ENCODE measurements around the gene CACNA1E.

CACNA1E gene

DNA sequence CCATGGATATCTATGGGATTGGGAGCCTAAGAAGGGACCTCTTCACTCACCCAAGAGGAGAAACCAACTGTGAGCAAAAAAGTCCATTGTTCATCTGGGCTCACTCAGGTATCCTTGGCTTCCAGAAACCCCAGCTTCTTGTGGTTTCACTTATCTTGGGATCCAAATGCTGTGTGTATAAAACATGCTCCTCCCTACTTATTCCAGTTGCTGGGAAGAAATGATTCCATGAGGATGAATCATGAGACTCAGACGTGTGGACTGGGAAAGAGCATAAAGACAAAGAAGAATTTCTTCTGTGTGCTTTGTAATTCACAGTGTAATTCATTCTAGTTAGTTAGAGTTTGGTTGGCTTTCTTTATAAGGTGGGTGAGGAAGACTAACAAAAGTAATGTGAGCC is 294.5 kb downstream of the CACNA1E start:
- DNase-seq: no peak

- DNase-seq: peak; percentile 35
Observed at GRCh38 chr1:181778640-181779260, 295.4 kb downstream of the CACNA1E start.

GRCh38 chr1:181779343-181779742 is 296.0 kb downstream of the CACNA1E start:
- DNase-seq: no peak

DNA sequence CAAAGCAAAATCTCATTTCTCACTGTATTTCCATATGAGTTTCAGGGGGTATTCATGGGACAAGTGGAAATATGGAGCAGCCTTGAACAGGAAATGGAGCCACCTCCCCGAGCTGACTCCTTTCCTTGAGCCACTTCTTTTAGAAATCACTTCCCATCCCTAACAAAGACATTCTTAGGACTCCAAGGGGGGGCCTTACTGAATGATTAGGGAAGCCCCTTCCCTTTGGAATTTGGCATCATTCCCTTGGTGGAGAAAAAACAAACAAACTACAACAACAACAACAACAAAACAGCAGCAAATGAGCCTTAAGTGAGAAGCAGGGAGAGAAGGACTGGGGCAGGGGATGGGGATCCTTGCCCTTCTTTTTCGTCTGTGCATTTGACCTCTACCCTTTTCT is 299.9 kb downstream of the CACNA1E start:
- DNase-seq: no peak

DNA sequence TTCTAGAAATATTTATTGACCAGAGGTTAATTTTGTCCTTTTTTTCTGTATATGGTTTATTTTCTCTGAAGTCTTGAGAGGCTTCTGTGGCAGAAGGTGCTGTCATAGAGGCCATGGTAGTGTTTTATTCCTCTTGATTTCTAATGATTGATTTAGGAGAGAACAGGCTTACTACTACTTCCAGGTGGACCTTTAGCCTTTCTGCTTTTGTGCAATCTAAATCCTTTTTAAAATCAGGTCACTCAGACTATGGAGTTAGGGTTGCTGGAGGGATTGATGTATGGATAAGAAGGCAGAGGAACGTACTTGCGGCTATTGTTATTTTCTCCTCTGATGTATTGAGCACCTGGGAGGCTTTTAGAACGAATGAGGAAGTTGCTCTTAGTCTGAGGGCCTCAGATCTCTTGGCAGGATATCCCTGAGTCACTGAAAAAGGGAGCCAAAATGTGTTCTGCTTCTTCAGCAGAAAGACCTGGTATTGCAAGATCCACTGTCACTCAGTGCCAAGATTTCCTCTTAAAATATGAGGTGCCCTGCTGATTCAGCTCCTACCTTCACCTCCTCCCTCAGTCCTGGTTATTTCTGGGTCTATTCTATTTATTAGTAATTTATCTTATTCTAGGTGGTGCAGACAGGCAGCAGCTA is 300.8 kb downstream of the CACNA1E start:
- no peak for DNase-seq

- no peak for DNase-seq
Observed at GRCh38 chr1:181789395-181789794, 306.1 kb downstream of the CACNA1E start.

DNA sequence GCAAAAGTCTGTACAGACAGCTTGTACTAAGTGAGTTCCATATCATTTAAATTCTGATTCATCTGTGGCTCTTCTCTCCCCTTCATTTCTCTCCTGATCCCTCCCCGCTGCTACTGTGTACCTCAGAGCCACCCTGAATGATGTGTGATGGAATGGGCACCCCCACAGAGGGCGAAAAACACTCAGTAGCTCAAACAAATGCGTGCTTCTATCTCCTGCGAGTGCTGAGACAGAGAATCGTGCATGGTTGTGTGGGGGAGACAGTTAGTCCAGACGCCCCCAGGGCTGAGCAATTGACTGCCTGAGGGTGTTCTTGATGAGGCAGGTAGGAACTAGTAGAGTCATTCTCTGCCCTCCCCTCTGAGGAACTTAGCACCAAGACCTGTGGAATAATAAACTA is 308.4 kb downstream of the CACNA1E start:
- no peak for DNase-seq

- DNase-seq: no peak
Observed at GRCh38 chr1:181793831-181794230, 310.5 kb downstream of the CACNA1E start.

DNA sequence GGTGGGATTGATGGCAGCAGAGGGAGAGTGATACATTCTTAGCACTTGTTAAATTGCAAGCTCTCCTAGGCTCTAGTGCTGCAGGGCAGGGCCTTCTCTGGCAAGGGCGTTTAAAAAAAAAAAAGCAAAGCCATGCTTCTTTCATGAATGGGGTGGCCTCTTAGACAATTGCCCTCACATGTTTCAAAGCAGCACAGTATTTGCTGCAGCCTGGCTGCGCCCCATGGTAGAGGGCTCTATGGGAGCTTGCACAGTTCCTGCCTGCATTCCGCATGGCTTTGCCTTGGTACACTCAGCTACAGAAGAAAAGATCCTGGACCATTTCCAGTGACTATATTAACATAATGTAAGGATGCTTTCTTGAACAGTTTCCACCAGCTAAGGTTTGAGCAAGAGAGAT is 311.0 kb downstream of the CACNA1E start:
- DNase-seq: no peak

DNA sequence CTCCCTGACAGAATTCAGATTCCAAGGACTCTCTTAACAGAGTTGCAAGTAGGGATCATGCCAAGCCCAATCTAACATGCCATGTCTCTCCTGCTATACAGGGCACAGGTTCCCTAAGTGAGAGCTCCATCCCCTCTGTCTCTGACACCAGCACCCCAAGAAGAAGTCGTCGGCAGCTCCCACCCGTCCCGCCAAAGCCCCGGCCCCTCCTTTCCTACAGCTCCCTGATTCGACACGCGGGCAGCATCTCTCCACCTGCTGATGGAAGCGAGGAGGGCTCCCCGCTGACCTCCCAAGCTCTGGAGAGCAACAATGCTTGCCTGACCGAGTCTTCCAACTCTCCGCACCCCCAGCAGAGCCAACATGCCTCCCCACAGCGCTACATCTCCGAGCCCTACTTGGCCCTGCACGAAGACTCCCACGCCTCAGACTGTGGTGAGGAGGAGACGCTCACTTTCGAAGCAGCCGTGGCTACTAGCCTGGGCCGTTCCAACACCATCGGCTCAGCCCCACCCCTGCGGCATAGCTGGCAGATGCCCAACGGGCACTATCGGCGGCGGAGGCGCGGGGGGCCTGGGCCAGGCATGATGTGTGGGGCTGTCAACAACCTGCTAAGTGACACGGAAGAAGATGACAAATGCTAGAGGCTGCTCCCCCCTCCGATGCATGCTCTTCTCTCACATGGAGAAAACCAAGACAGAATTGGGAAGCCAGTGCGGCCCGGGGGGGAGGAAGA is 315.0 kb downstream of the CACNA1E start:
- no peak for DNase-seq

DNA sequence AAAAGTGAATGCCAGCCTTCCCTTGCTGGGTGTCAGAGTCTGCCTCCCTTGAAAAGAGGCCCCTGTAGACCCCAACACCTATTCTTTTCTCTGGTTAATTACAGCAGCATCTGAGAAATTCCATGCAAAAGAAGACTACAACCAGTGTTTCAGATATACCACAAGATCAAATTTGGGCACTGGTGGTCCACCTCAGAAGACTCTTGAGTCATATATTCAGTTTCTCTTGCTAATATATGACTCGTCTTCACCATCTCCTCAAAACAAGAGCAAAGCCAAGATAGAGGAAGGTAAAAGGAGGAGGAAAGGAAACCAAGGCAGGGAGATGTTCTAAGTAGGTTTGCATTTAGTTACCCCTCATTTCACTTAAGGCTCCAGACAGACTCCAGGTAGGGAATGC is 318.3 kb downstream of the CACNA1E start:
- no peak for DNase-seq

DNA sequence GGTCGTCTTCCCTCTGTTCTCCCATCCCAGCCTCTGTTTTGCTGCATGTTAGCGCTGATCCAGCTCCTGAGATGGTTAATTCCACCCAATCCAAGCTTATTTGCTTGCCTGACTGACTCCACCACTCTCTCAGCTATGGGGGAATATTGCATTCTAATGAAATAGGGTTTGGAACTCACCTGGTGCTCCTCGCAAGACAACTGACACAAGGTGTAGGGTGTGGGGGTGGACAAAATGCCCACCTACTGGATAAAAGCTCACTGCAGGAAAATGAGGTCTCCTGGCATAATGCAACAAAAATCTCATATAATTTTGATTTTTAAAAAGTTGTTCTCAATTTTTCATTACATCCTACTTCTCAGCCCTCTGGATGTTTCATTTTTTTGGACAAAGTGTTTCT is 319.1 kb downstream of the CACNA1E start:
- DNase-seq: no peak

- no peak for DNase-seq
Observed at GRCh38 chr1:181803421-181803820, 320.1 kb downstream of the CACNA1E start.

DNA sequence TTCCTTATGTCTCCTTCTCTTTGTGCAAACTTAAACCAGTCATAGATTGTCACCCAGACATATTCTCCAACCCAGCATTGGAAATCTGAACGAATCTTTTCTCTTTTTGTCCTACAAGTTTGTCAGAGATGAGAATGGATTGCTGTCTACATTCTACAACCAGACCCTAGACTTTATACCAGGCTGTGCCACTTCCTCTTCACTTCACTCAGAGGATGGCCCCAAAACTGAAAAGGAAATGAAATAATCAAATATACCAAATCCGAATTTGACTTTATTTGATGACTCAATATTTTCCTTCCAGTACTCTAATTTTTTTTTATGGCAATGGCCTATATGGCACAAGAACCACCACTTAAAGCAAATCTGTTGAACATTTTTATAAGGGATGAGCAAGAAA is 321.7 kb downstream of the CACNA1E start:
- DNase-seq: no peak

DNA sequence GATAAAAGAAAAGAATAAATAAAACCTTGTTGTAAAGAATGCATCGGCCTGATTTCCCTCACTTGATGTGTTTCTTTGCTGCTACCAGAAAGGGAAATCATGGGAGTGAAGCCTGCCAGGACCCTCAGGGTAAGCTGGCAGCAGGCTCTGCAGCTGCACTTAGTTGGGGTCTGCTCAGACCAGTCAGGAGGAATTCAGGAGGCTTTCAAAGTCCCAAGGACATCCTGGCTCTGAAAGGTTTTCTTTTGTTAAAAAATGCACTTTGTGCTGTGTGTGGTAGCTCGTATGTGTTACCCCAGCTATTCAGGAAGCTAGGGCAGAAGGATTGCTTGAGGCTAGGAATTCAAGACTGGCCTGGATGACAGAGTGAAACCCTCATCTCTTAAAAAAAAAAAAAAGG is 323.4 kb downstream of the CACNA1E start:
- no peak for DNase-seq

GRCh38 chr1:181807251-181807650 is 323.9 kb downstream of the CACNA1E start:
- no peak for DNase-seq

DNA sequence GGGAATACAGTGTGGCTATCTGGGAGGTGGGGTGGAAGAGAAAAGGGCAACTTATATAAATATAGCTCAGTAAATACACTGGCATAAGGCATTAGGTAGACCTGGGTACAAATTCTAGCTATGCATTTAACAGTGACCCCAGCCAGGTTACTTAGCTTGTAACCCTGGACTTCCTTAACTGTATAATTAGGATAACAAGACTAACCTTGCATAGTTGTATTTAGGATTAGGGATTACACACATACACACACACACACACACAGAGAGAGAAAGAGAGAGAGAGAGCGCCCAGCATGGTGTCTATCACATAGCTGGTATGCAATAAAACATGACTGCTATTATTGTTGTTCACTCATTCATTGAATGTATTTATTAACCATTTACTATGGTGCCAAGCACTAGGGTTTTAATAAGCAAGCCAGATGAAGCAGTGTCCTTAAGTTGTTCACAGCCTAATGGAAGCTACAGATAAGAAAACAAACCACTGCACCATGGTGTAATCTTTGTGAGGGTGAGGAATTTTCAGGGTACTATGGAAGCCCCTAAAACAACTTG is 326.8 kb downstream of the CACNA1E start:
- no peak for DNase-seq

DNA sequence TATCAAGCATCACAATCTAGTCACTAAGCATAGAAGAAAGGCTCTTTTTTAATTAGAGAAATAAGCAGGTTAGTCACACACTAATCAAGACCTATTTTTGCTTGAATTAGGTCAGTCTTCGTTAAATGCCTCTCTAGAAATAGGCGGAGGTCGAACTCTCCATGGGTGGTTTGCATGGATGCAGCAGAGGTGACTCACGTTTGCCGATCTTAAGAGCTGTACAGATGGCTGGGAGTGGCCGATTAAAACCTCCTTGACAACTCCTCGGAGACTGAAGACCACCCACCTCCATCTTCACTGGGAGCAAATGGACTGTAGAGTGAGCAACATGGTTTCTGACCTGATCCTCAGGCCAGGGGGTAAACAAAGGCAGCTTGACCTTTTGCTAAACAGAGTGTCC is 328.9 kb downstream of the CACNA1E start:
- no peak for DNase-seq

- no peak for DNase-seq
Observed at GRCh38 chr1:181813266-181813665, 329.9 kb downstream of the CACNA1E start.

GRCh38 chr1:181816608-181817007 is 333.3 kb downstream of the CACNA1E start:
- DNase-seq: no peak

GRCh38 chr1:181817091-181817490 is 333.8 kb downstream of the CACNA1E start:
- DNase-seq: no peak

DNA sequence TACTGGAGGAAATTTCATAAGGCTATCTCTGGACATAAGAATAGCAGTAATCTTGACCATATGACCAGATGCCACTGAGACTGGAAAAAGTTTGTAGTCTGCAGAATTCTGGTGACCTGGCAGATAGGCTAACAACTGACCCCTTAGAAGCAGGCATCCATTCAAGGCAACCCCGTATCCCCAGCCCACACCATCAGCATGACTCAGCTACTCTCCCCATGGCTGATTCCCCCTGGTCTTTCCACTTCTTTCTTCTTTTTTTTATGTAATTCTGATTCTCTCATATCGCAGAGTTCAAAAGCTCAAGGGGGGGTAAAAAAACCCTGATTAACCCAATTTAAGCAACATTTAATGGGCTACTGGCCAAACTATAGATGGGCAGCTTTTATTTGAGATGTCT is 335.1 kb downstream of the CACNA1E start:
- DNase-seq: no peak

DNA sequence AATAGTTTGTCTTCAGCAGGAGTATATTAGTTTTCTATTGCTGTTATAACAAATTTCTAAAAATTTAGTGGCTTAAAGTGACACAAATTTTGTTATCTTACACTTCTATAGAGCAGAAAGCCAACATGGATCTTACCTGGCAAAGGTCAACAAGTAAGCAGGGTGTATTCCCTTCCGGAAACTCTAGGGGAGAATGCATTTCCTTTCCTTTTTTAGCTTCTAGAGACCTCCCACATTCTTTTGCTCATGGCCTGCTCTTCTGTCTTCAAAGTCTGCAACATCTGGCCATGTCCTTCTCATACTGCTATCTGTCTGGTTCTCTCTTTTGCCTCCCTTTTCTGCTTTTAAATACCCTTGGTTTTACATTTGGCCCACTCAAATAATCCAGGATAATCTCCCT is 335.6 kb downstream of the CACNA1E start:
- DNase-seq: no peak

DNA sequence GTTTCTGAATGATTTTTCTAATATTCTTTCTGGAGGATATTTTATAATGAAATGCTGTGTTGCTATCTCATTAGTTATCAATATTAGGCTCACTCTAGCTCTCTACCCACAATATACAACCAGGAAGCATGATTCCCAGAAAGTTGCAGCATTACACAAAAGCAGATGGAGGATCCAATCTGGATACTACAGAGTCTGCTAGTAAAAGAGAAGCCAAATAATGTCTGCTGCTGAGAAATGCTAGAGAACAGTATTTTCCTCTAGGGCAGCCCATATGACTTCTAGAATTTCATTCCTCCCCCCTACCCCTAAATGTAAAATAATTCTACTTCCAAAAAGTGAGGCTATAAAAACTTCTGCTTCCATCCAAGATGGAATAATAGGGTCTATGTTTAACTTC is 338.4 kb downstream of the CACNA1E start:
- DNase-seq: no peak
